Ishikawa (cell line): ENCODE results near the gene TNFRSF1B.

Source experiments
- CEBPB ChIP-seq: IDR thresholded peaks from 2 replicates; pipeline ENCODE4 v1.6.1; 2012
- CREB1 ChIP-seq: IDR thresholded peaks from 2 replicates; pipeline ENCODE4 v1.6.1; 2012; ENCODE audit warnings: low read depth
- EGR1 ChIP-seq: IDR thresholded peaks from 2 replicates; pipeline ENCODE4 v1.6.1; 2012
- EP300 ChIP-seq: IDR thresholded peaks from 2 replicates; pipeline ENCODE4 v1.6.1; 2012; ENCODE audit warnings: borderline replicate concordance
- FOXM1 ChIP-seq: IDR thresholded peaks from 2 replicates; pipeline ENCODE4 v1.6.1; 2012; ENCODE audit warnings: low read depth, borderline replicate concordance
- NFIC ChIP-seq: IDR thresholded peaks from 2 replicates; pipeline ENCODE4 v1.6.1; 2012
- RAD21 ChIP-seq: IDR thresholded peaks from 2 replicates; pipeline ENCODE4 v1.6.1; 2012; ENCODE audit warnings: low read depth
- TAF1 ChIP-seq: IDR thresholded peaks from 2 replicates; pipeline ENCODE4 v1.6.1; 2012; ENCODE audit warnings: low read depth, mild to moderate bottlenecking
- TCF12 ChIP-seq: IDR thresholded peaks from 2 replicates; pipeline ENCODE4 v1.6.1; 2012; ENCODE audit warnings: low read depth
- TEAD4 ChIP-seq: IDR thresholded peaks from 2 replicates; pipeline ENCODE4 v1.6.1; 2012
- YY1 ChIP-seq: IDR thresholded peaks from 2 replicates; pipeline ENCODE4 v1.6.1; 2012; ENCODE audit warnings: low read depth
- ZBTB7A ChIP-seq: IDR thresholded peaks from 2 replicates; pipeline ENCODE4 v1.6.1; 2012; ENCODE audit warnings: low read depth
- TF ChIP-seq, protein P1 (sequence below): IDR thresholded peaks from 2 replicates; pipeline ENCODE4 v1.6.1; 2012; ENCODE audit warnings: low read depth, mild to moderate bottlenecking
- TF ChIP-seq, protein P2 (sequence below): IDR thresholded peaks from 2 replicates; pipeline ENCODE4 v1.6.1; 2012
- TF ChIP-seq, protein P3 (sequence below): IDR thresholded peaks from 2 replicates; pipeline ENCODE4 v1.6.1; 2012

The TNFRSF1B gene

DNA sequence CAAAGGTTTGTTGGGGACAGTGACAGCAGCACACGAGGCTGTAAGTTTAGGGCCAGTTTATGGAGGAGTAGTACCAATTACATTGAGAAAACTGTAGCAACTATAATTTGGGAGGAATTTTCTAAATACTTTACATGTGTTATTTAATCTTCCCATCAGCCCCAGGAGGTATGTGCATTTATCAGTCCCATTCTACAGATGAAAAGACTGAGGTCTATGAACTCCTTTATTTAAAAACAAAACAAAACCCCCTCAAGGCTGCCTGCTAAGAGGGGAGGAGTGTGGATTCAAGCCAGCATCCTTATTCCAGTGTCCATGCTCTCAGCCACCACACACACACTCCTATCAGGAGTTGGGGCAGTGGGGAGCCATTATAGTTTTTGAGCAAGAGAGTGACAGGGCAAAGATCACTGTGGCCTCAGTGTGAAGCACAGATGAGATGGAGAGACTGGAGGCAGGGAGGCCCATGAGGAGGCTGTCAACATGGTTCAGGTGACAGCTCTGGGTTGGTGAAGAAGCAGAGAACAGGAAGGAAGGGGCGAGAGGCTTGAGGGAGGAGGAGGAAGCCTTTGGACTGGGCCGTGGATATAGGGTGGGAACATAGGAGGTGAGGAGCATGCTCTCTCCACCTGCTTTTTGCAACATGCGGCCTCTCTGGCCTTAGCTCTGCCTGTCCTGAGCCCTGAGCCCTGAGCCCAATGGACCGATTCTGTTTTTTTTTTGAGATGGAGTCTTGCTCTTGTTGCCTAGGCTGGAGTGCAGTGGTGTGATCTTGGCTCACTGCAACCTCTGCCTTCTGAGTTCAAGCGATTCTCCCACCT, 9.7 kb downstream of the TNFRSF1B start:
- TF ChIP-seq, protein P1, sequence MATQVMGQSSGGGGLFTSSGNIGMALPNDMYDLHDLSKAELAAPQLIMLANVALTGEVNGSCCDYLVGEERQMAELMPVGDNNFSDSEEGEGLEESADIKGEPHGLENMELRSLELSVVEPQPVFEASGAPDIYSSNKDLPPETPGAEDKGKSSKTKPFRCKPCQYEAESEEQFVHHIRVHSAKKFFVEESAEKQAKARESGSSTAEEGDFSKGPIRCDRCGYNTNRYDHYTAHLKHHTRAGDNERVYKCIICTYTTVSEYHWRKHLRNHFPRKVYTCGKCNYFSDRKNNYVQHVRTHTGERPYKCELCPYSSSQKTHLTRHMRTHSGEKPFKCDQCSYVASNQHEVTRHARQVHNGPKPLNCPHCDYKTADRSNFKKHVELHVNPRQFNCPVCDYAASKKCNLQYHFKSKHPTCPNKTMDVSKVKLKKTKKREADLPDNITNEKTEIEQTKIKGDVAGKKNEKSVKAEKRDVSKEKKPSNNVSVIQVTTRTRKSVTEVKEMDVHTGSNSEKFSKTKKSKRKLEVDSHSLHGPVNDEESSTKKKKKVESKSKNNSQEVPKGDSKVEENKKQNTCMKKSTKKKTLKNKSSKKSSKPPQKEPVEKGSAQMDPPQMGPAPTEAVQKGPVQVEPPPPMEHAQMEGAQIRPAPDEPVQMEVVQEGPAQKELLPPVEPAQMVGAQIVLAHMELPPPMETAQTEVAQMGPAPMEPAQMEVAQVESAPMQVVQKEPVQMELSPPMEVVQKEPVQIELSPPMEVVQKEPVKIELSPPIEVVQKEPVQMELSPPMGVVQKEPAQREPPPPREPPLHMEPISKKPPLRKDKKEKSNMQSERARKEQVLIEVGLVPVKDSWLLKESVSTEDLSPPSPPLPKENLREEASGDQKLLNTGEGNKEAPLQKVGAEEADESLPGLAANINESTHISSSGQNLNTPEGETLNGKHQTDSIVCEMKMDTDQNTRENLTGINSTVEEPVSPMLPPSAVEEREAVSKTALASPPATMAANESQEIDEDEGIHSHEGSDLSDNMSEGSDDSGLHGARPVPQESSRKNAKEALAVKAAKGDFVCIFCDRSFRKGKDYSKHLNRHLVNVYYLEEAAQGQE, result no peak
- TF ChIP-seq ZBTB7A, result no peak

DNA sequence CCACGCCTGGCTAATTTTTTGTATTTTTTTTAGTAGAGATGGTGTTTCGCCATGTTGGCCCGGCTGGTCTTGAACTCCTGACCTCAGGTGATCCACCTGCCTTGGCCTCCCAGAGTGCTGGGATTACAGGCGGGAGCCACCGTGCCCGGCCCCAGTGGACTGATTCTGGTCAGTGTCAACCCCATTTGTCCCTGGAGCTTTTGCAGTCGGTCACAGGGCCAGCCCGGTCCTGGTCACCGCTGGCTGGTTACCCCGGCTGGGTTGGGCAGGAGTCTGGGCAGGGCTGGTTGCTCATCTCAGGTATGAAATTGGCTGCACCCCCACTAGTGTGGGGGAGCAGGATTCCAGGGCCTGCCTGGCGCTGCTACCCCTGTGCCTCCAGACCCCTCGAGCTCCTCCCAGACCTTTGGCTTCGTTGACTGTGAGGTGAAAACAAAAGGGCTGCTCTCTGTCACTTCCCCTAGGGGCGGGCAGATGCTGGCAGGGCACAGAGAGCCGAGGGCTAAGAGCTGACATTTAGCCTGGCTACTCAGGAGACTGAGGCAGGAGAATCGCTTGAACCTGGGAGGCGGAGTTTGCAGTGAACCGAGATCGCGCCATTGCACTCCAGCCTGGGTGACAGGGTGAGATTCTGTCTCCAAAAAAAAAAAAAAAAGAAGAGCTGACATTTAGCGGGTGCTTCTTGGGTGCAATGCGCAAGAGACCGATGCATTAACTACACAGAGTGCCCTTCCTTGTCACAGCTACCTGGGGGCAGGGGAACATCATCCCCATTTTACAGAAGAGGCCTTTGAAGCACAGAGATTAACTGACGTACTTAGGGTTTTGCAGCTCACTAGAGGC, 10.6 kb downstream of the TNFRSF1B start:
- TF ChIP-seq CEBPB (no peak), FOXM1 (no peak), EGR1 (no peak), ZBTB7A (no peak), TEAD4 (no peak), CREB1 (no peak)
- TF ChIP-seq, protein P1, result no peak

DNA sequence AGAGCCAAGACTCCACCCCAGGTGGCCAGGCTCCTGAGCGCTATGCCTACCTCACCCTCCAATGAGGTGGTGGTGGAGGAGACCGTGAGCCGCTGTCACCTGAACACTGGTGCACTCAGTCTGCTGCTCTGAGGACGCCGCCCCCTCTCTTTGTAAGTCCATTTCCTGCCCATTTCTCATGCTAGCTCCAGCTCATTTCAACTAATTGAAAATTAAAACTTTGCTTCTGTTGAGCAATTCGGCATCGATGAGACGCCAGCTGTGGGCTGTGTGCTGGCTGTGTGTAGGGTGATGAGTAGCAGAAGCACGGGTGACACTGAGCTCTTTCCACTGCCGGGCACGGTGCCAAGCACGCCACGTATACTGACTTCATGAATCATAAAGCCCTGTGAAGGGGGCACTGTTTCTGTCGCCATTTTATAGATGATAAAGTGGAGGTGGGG, 11.2 kb downstream of the TNFRSF1B start:
- TF ChIP-seq NFIC (peak; percentile 77), EGR1 (no peak)

DNA sequence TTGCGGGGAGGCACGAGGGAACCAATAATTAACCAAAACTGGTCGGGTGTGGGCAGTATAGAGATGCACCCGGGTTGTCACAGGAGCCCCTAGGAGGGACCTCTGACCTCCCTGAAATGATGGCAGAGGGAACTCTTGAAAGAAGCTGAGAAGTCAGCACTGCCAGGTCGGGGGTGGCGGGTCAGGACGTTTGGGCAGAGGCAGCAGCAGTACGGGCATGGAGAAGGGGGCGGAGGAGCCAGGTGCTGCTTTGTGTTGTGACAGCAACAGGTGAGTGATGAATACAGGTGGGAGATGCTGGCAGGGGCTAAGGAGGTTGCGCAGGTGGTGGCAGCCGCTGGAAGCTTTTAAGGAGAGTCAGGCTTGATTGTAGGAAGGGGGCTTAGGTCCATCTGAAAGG, 11.7 kb downstream of the TNFRSF1B start:
- TF ChIP-seq, protein P2, sequence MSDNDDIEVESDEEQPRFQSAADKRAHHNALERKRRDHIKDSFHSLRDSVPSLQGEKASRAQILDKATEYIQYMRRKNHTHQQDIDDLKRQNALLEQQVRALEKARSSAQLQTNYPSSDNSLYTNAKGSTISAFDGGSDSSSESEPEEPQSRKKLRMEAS, result 0 out of 2 replicates have a peak, but pooled peaks have one; percentile 37
- no peak for TF ChIP-seq EGR1

DNA sequence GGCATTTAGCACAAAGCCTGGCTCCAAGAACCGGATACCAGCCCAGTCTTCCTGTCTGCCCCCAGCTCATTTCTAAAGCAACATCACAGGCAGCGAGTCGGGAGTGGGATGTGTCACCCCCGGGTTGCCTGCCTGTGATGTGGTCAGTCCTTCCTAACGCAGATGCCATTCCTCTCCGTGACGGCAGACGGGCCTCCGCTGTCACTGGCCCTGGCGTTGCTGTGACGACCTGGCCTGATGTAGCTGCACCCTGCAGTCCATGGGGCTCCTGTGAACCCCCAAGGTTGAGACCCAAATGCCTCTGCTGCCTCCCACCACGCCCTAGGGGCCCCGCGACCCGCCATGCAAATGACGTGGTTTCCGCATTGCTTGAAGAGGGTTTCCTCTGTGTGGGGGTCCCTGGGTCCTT, 12.3 kb downstream of the TNFRSF1B start:
- TF ChIP-seq ZBTB7A (no peak), TAF1 (no peak), TEAD4 (no peak), NFIC (no peak), RAD21 (no peak)

DNA sequence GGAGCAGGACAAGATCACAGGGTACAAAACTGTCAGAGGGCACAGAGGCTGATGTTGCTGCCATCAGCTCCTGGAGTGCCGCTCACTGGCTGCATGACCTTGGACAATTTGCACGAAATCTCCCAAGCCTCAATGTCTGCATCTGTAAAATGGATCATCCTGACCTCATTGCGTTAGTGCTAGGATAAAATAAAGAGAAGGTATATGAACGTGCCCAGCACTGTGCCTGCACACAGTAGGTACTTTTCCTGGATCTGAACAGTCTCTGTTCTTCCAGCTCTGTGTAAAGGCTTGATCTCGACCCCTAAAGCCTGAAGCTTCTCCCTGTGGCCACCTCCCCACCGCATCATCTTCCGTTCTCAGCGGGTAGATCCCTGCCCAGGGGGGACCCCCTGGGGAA, 12.9 kb downstream of the TNFRSF1B start:
- TF ChIP-seq EGR1 (no peak), TAF1 (no peak), EP300 (no peak), NFIC (no peak), TEAD4 (no peak)
- TF ChIP-seq, protein P3, sequence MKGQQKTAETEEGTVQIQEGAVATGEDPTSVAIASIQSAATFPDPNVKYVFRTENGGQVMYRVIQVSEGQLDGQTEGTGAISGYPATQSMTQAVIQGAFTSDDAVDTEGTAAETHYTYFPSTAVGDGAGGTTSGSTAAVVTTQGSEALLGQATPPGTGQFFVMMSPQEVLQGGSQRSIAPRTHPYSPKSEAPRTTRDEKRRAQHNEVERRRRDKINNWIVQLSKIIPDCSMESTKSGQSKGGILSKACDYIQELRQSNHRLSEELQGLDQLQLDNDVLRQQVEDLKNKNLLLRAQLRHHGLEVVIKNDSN, result no peak
- TF ChIP-seq, protein P2, result no peak

DNA sequence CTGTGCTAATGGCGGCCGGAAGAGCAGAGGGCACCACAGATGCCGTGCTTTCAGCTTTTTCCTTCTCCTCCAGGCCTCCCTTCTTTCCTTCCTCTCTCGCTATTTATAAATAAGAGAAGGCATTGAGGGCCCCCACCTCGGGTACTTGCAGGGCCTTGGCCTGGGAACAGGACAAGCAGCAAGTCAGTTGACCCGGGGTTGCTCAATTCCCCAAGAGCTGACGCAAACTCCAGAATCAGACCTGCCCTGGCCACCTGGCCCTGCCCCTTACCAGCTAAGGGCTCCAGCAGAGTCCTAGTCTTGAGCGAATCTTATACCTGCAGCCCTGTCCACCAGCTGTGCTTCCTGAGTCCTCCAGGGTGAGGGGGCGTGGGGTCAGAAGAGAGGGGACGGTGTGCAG, 13.5 kb downstream of the TNFRSF1B start:
- TF ChIP-seq EP300 (no peak), EGR1 (no peak), YY1 (no peak), ZBTB7A (no peak), FOXM1 (no peak), NFIC (no peak), TCF12 (no peak), RAD21 (no peak), TEAD4 (no peak), TAF1 (no peak), CREB1 (no peak), CEBPB (no peak)
- TF ChIP-seq, protein P3, result no peak
- TF ChIP-seq, protein P1, result no peak
- TF ChIP-seq, protein P2, result no peak
